Gastrocnemius medialis (tissue), 4 donors: ENCODE measurements around the gene POLD1.

Source experiments
- POLR2A ChIP-seq, 2 donors: fragments of 450-650 bp; IDR thresholded peaks; one replicate each; pipeline ENCODE4 v1.6.1; 2017; ENCODE audit warnings: antibody characterized with exemption in 2 of 2, mild to moderate bottlenecking in 2 of 2, moderate library complexity in 2 of 2
- TF ChIP-seq, protein P1 (sequence below), 5 experiments: fragments of 450-650 bp in 3 of 5; fragments of 200-600 bp in 2 of 5; sonication (generic) in 2 of 5; IDR thresholded peaks in 4 of 5; conservative IDR thresholded peaks in 1 of 5; 1 replicate in 4 of 5; 2 replicates in 1 of 5; pipeline ENCODE4 v1.5.1; 2016 to 2019; ENCODE audit warnings: antibody characterized with exemption in 5 of 5, mild to moderate bottlenecking in 3 of 5, moderate library complexity in 3 of 5

DNA sequence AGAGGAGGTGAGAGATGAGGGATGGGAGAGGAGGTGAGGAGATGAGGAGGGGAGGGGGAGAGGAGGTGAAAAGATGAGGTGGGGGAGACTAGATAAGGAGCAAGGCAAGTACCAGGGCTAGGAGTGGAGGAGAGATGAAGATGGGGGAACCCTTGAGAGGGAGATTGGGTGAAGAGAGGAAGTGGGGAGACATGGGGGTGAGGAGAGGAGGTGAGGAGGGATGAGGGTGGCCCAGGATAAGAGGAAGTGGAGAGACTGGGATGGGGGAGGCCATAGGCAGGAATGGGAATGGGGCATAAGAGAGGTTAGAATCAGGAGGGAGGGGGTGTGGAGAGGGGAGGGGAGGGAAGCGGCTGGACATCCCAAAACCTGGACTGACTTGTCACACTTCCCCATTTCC is 75.5 kb downstream of the POLD1 start:
- TF ChIP-seq, protein P1, sequence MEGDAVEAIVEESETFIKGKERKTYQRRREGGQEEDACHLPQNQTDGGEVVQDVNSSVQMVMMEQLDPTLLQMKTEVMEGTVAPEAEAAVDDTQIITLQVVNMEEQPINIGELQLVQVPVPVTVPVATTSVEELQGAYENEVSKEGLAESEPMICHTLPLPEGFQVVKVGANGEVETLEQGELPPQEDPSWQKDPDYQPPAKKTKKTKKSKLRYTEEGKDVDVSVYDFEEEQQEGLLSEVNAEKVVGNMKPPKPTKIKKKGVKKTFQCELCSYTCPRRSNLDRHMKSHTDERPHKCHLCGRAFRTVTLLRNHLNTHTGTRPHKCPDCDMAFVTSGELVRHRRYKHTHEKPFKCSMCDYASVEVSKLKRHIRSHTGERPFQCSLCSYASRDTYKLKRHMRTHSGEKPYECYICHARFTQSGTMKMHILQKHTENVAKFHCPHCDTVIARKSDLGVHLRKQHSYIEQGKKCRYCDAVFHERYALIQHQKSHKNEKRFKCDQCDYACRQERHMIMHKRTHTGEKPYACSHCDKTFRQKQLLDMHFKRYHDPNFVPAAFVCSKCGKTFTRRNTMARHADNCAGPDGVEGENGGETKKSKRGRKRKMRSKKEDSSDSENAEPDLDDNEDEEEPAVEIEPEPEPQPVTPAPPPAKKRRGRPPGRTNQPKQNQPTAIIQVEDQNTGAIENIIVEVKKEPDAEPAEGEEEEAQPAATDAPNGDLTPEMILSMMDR (IDR thresholded peaks at IDR 0.05 in 4 of 5, conservative IDR thresholded peaks at IDR 0.05 in 1 of 5) = no peak
- no peak for TF ChIP-seq POLR2A (IDR thresholded peaks at IDR 0.05)
